NCI-H1417 treated with DMSO at 0.1 percent for 48 hours (cell line): ENCODE data around the gene TBC1D16.

ENCODE experiments used
- DNase-seq: peaks from one replicate; lab custom pipeline; 2025; lab: John Stamatoyannopoulos, UW

Gene TBC1D16

GRCh38 chr17:79926605-79927135 lies 109.0 kb downstream of the TBC1D16 start:
- no peak for DNase-seq

DNA sequence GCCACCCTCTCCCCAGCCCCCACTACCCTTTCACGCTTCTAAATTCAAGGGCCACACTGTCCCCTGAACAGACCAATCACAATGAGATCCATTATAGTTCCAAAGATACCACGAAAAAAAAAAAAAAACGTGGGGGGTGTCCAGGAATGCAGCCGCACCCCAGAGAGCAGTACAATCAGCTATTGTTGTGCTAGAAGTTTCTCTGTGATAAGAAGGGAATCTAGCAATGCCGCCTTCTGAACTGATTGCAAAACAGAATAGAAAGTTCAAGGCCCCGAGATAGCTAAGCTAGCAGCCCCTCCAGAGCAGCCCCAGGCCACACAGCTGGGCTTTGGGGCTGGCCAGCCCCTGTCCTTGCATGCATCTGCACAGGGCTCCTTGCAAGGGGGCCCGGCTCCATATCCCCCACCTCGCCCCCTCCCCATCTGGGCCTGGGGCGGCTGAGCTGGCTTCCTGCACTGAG lies 109.5 kb downstream of the TBC1D16 start:
- DNase-seq: no peak

GRCh38 chr17:79925242-79925957 lies 110.3 kb downstream of the TBC1D16 start:
- no peak for DNase-seq

GRCh38 chr17:79924639-79924976 lies 111.1 kb downstream of the TBC1D16 start:
- DNase-seq: no peak

GRCh38 chr17:79923974-79924638 lies 111.6 kb downstream of the TBC1D16 start:
- no peak for DNase-seq

DNA sequence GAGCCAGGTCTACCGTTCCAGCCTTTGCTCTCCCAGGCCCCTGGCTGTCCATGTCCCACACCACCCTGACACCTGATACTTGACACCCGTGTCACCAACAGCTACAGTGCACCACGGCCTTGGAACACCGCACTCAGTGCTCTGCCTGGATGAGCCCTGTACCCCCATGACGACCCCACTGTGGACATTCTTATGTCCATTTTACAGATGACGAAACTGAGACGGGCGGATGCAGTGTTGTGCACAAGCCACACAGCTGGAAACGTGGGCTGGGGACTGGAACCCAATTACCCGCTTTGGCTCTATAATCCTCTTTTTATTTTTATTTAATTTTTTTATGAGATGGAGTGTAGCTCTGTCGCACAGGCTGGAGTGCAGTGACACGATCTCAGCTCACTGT lies 112.9 kb downstream of the TBC1D16 start:
- no peak for DNase-seq

- peak; percentile 38 for DNase-seq
Measured at GRCh38 chr17:79922116-79922601, 113.5 kb downstream of the TBC1D16 start.

DNA sequence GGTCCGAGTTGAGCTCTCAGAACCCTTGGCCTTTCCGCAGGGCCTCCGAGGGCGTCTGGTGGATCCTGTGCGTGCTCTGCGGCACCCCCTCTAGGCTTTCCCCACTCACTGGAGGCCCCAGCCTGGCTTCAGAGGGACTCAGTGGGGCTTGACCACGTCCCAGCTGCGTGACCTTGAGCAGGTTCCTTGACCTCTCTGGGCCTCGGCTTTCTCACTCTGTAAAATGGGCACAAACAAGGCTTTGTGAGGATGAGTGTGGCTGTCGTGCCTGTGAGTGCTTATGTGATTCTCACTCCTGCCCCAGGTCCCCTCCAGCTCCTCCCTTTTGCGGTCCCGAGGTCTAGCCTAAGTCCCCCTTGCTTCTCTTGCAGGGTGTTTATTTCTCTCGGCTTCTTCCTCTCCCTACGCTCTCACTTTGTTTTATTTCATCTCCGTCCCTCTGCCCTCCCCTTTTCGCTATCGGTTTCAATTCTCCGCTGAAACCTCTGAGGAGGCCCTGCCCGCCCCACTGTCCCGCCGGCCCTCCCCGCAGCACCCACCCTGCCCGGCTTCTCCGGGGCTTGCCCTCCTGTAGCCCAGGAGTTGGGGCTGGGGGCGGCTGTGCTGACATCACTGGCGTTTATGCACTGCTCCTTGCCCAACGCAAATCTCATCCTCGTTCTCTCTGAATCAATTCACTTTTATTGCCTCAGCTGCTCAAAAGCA lies 114.1 kb downstream of the TBC1D16 start:
- no peak for DNase-seq

- no peak for DNase-seq
Measured at GRCh38 chr17:79920751-79921410, 114.8 kb downstream of the TBC1D16 start.

DNA sequence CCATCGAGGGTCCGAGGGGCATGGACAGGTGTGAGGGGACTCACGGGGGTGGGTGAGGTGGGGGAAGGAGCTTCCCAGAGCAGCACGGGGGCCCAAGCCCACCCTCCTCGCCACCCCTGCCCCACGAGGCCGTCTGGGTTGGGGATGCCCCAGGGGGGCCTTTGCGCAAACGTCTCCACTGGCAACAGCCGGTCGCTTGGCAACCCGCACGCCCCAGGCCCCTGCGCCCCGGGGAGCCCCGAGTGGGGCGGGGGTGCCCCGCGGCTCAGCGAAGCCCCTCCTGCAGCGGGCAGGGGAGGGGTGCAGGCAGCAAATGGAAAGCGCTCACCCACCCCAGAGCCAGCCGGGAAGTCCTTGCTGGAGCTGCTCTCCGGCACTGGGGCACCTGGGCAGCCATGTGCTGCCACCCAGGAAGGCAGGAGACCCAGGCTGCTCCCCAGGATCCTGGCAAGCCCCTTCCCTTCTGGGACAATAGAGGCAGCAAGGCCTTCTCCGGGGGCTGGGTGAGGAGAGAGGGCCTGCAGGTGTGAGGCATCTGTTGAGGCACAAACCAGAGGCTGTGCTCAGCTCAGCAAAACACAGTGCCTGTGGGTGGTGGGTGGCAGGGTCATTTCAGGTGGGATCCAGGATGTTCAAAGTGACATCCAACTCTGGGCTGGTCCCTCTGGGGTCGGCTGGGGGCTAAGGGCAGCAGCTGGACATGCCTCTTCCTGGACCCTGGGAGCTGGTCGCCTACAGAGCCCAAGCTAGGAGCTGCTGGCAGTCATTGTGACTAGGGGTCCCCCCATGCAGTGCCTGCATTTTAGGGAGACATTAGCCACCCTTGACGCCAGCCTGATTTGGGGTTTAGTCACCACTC lies 115.6 kb downstream of the TBC1D16 start:
- DNase-seq: no peak

DNA sequence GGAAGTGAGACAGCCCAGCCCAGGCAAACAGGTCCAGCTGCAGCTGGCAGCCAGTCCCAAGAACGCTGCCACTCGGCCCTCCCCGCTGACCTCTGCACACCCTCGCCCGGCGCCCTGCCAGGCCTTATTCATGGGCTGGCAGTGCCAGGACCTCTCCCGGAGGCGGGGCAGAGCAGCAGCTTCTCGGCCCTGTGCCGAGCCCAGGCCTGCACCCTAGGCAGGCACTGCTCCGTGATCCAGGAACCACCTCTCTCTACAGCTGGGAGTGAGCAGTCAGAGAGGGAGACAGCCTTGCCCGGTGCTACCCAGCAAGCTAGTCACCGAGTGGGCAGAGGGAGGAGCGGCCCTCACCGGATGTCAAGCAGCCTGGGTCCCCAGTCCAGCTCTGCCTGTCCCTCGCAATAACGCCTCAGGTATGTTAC lies 116.5 kb downstream of the TBC1D16 start:
- no peak for DNase-seq

GRCh38 chr17:79918581-79919163 lies 117.0 kb downstream of the TBC1D16 start:
- DNase-seq: no peak

GRCh38 chr17:79917902-79918484 lies 117.7 kb downstream of the TBC1D16 start:
- DNase-seq: no peak

GRCh38 chr17:79916991-79917901 lies 118.4 kb downstream of the TBC1D16 start:
- no peak for DNase-seq

DNA sequence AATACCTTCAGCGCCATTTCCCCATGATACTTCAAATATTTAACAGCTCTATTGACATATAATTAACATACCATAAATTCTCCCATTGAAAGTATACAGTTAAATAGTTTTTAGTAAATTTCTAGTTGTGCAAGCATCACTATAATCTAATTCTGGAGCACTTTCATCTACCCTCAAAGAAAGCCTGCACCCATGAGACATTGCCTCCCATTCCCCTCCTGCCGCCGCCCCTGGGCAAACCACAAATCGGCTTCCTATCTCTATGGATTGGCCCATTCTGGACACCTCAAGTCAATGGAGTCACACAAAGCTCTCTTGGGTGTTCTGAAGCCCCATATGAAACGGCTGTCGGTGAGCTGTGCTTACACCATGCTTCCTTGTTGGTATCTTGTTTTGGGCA lies 119.2 kb downstream of the TBC1D16 start:
- no peak for DNase-seq

GRCh38 chr17:79915850-79916430 lies 119.7 kb downstream of the TBC1D16 start:
- DNase-seq: no peak

DNA sequence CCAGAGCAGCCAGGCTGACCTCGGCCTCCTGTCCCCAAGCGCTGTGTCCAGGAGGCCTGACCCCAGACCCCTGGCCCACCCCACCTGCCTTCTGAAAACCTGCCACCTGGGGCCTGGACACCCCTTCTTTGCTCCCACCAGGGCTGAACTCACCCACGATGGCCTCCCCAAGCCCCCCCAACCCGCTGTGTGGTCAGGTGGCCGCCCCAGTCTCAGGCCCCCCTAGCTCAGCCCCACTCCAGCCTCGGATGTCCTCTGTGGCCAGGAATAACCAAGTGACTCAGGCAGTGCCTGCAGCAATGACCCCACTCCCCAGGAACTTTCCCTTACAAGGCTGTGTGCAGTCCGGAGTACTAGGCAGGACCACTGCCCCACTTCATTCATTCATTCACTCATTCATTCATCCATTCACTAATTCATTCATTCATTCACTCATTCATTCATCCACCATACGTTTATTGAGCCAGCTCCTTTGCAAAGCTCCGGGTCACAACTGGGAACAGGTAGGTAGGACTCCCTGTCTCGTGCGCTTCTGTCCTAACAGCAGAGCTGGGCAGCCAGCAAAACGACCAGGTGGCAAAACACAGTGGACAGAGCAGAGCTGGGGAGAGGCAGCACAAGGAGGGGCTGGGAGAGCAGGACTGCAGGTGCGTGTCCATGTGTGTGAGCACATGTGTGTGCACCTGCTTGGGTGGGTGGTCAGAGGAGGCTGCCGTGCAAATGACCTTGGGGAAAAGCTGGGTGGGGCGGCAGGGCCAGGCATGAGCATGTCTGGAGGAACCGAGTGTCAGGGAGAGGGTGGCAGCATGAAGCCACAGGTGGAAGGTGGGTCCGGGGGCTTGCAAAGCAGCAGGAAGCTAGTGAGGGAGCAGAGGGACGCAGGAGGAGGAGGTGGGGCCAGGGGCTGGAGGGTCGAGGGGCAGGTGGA lies 120.6 kb downstream of the TBC1D16 start:
- DNase-seq: no peak
